RPMI7951 (cell line): ENCODE data around the gene SMPD3. TPM values are rescaled to one million over a fixed set of nuclear protein-coding genes. Genes with fewer than 3 reads are reported as not detected.

Source experiments
- DNase-seq: peaks from one replicate; pipeline ENCODE4 v3.0.0-alpha.2; 2012; ENCODE audit warnings: low read depth
- total RNA-seq: library from RNA; depleted of rRNA; stranded (reverse); fragments of >200 nt; shearing (Covaris generic); gene quantifications from 2 replicates; pipeline ENCODE4 v1.2.3, GENCODE V29; 2014

SMPD3 gene
- total RNA-seq, 1 experiment from 2014 or later = 0.12 TPM

- DNase-seq = no peak
Observed at GRCh38 chr16:68370581-68371275, 77.6 kb downstream of the SMPD3 start.

- DNase-seq = peak; percentile 32
Observed at GRCh38 chr16:68369697-68370580, 78.4 kb downstream of the SMPD3 start.

- no peak for DNase-seq
Observed at GRCh38 chr16:68369168-68369567, 79.1 kb downstream of the SMPD3 start.

- no peak for DNase-seq
Observed at GRCh38 chr16:68368301-68368888, 79.9 kb downstream of the SMPD3 start.

- DNase-seq = no peak
Observed at GRCh38 chr16:68367891-68368290, 80.4 kb downstream of the SMPD3 start.

GRCh38 chr16:68367440-68367839, 80.9 kb downstream of the SMPD3 start:
- DNase-seq = no peak

GRCh38 chr16:68367030-68367429, 81.3 kb downstream of the SMPD3 start:
- DNase-seq = peak; percentile 23

- no peak for DNase-seq
Observed at GRCh38 chr16:68366062-68366461, 82.2 kb downstream of the SMPD3 start.

- peak; percentile 24 for DNase-seq
Observed at GRCh38 chr16:68365167-68365817, 83.0 kb downstream of the SMPD3 start.

- DNase-seq = no peak
Observed at GRCh38 chr16:68364561-68364998, 83.7 kb downstream of the SMPD3 start.

- DNase-seq = no peak
Observed at GRCh38 chr16:68363658-68364521, 84.4 kb downstream of the SMPD3 start.

- DNase-seq = no peak
Observed at GRCh38 chr16:68362947-68363657, 85.2 kb downstream of the SMPD3 start.

- no peak for DNase-seq
Observed at GRCh38 chr16:68362262-68362913, 85.9 kb downstream of the SMPD3 start.

GRCh38 chr16:68361485-68361884, 86.8 kb downstream of the SMPD3 start:
- DNase-seq = no peak

- DNase-seq = no peak
Observed at GRCh38 chr16:68360956-68361355, 87.4 kb downstream of the SMPD3 start.

- DNase-seq = no peak
Observed at GRCh38 chr16:68360547-68360946, 87.8 kb downstream of the SMPD3 start.

GRCh38 chr16:68359398-68360191, 88.7 kb downstream of the SMPD3 start:
- DNase-seq = no peak

GRCh38 chr16:68358951-68359350, 89.4 kb downstream of the SMPD3 start:
- DNase-seq = no peak

GRCh38 chr16:68357923-68358322, 90.4 kb downstream of the SMPD3 start:
- no peak for DNase-seq
